Bronchial epithelial cell (primary cell): ENCODE data around the gene AFG3L2. TPM values are rescaled to one million over a fixed set of nuclear protein-coding genes. Genes with fewer than 3 reads are reported as not detected.
A peak's percentile ranks its signal among the peaks of the same experiment; 100 is the strongest.

Source experiments
- DNase-seq: peaks from one replicate; pipeline ENCODE4 v3.0.0-alpha.2; 2010; ENCODE audit warnings: low read depth
- FAIRE-seq: peaks from 2 replicates; lab custom pipeline; 2011; peaks lifted over from hg19 to GRCh38; lab: Jason Lieb, UNC
- H3K27me3 ChIP-seq: 2 replicates; pipeline ENCODE4 v1.5.1; 2011; ENCODE audit warnings: low read length; ENCODE audit not compliant: control insufficient read depth, insufficient read depth
- H3K36me3 ChIP-seq: 2 replicates; pipeline ENCODE4 v1.5.1; 2011; ENCODE audit warnings: low read length; ENCODE audit not compliant: control insufficient read depth, insufficient read depth
- H3K4me3 ChIP-seq: 2 replicates; pipeline ENCODE4 v1.5.1; 2011; ENCODE audit warnings: mild to moderate bottlenecking, low read depth, low read length, control low read depth
- CTCF ChIP-seq: IDR thresholded peaks from 2 replicates; pipeline ENCODE4 v1.5.1; 2011; ENCODE audit warnings: mild to moderate bottlenecking, moderate library complexity, low read length, control low read depth, inconsistent platforms; ENCODE audit not compliant: insufficient read depth, severe bottlenecking
- total RNA-seq: library from RNA; depleted of rRNA; stranded (reverse); fragments of >200 nt; gene quantifications from 2 replicates; pipeline ENCODE4 v1.2.1, GENCODE V29; 2014

The AFG3L2 gene
- total RNA-seq, 1 donor from 2014 or later: 67.1 TPM

GRCh38 chr18:12295389-12296086 lies 81.5 kb downstream of the AFG3L2 start:
- DNase-seq (no peak), FAIRE-seq (no peak)
- no peaks in the 10 kb centered on the region for H3K27me3 ChIP-seq
- no peaks in the 10 kb centered on the region for H3K36me3 ChIP-seq
- H3K4me3 ChIP-seq: no peak overlapping the region
- TF ChIP-seq CTCF: no peak

DNA sequence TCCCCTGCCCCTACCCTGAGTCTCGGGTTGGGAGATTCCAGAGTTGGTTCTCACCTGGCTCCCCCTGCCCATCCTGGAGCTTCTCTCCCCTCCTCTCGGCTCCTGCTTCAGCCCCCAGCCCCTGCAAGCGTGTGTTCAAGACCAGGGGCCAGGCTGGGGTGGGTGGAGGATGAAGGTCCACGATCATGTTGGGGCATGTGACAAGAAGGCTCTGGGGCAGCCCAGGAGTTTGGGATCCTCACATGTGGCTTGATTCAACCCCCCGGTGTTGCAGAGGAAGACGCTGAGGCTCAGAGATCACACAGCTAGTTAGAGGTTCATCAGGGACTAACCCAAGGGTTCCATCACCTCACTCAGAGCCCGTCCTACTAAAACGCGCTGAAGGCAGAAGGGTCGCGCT lies 83.2 kb downstream of the AFG3L2 start:
- TF ChIP-seq CTCF: no peak
- Histone ChIP-seq H3K36me3 (no peaks in the 10 kb centered on the region), H3K27me3 (no peaks in the 10 kb centered on the region), H3K4me3 (no peak overlapping the region)
- DNase-seq: no peak
- no peak for FAIRE-seq

DNA sequence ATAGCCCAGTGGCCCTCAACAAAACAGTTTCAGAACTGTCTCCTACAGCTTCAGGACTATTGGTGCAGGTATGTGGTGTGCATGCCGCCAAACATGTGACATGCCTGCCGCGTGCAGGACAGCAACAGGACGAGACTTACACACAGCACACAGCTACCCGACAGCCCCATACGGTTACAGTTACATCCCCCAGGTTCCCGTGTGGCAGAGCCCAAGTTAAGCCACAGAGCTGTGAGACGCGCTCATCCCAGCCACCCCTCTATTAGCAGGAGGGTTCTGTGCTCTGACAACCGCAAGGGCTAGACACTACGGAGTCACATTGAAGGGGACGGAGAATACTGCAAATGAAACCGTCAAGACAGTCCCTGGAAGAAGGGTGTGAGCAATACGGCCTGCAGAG lies 85.3 kb downstream of the AFG3L2 start:
- no peak for TF ChIP-seq CTCF
- no peak for DNase-seq
- H3K27me3 ChIP-seq: no peaks in the 10 kb centered on the region
- no peaks in the 10 kb centered on the region for H3K36me3 ChIP-seq
- FAIRE-seq: no peak
- H3K4me3 ChIP-seq: no peak overlapping the region

GRCh38 chr18:12291161-12291560 lies 85.9 kb downstream of the AFG3L2 start:
- DNase-seq (no peak), FAIRE-seq (no peak)
- no peaks in the 10 kb centered on the region for H3K36me3 ChIP-seq
- no peak overlapping the region for H3K4me3 ChIP-seq
- TF ChIP-seq CTCF: no peak
- H3K27me3 ChIP-seq: no peaks in the 10 kb centered on the region

- no peak overlapping the region for H3K4me3 ChIP-seq
- no peaks in the 10 kb centered on the region for H3K27me3 ChIP-seq
- FAIRE-seq (no peak), DNase-seq (no peak)
- no peaks in the 10 kb centered on the region for H3K36me3 ChIP-seq
- no peak for TF ChIP-seq CTCF
These were observed 86.9 kb downstream of the AFG3L2 start for GRCh38 chr18:12290086-12290485.

GRCh38 chr18:12288403-12288755 lies 88.6 kb downstream of the AFG3L2 start:
- peak overlapping the region; percentile 56 for H3K4me3 ChIP-seq
- no peak for TF ChIP-seq CTCF
- FAIRE-seq: no peak

More at GRCh38 chr18:12288403-12288755, 88.6 kb downstream of the AFG3L2 start:
- Histone ChIP-seq H3K27me3 (no peaks in the 10 kb centered on the region), H3K36me3 (no peaks in the 10 kb centered on the region)
- no peak for DNase-seq
